ENCODE data around the gene MORC1.

The MORC1 gene

GRCh38 chr3:109073116-109073515, 44.8 kb downstream of the MORC1 start:
- DNase-seq: no peak
- Histone ChIP-seq H3K4me1 (no peaks in the 10 kb centered on the region), H3K36me3 (no peaks in the 10 kb centered on the region), H3K9me3 (no peaks in the 10 kb centered on the region), H3K4me3 (ENCODE audit: low read depth, low read length) (no peak overlapping the region), H3K27me3 (0 out of 2 replicates have a peak, but pooled peaks cover 3% of the 10 kb centered on the region)
- no peak for TF ChIP-seq CTCF (IDR thresholded peaks at IDR 0.05; ENCODE audit: low read depth, low read length)

GRCh38 chr3:109072194-109072593, 45.7 kb downstream of the MORC1 start:
- Histone ChIP-seq H3K4me1 (no peaks in the 10 kb centered on the region), H3K4me3 (ENCODE audit: low read depth, low read length) (no peak overlapping the region), H3K9me3 (no peaks in the 10 kb centered on the region), H3K36me3 (no peaks in the 10 kb centered on the region), H3K27me3 (0 out of 2 replicates have a peak, but pooled peaks cover 3% of the 10 kb centered on the region)
- DNase-seq: no peak
- no peak for TF ChIP-seq CTCF (IDR thresholded peaks at IDR 0.05; ENCODE audit: low read depth, low read length)

- H3K9me3 ChIP-seq: no peaks in the 10 kb centered on the region
- TF ChIP-seq CTCF (IDR thresholded peaks at IDR 0.05; ENCODE audit: low read depth, low read length): no peak; the same call in 1 of the 2 replicates
- H3K27me3 ChIP-seq: 0 out of 2 replicates have a peak, but pooled peaks cover 3% of the 10 kb centered on the region
- H3K4me1 ChIP-seq: no peaks in the 10 kb centered on the region
- no peak for DNase-seq
- H3K4me3 ChIP-seq (ENCODE audit: low read depth, low read length): no peak overlapping the region
- no peaks in the 10 kb centered on the region for H3K36me3 ChIP-seq
Measured at GRCh38 chr3:109071350-109072142, 46.4 kb downstream of the MORC1 start.

- Histone ChIP-seq H3K36me3 (no peaks in the 10 kb centered on the region), H3K4me1 (no peaks in the 10 kb centered on the region), H3K27me3 (0 out of 2 replicates have a peak, but pooled peaks cover 3% of the 10 kb centered on the region), H3K9me3 (no peaks in the 10 kb centered on the region), H3K4me3 (ENCODE audit: low read depth, low read length) (no peak overlapping the region)
- DNase-seq: no peak
- TF ChIP-seq CTCF (IDR thresholded peaks at IDR 0.05; ENCODE audit: low read depth, low read length): no peak
Measured at GRCh38 chr3:109070211-109070610, 47.7 kb downstream of the MORC1 start.

- Histone ChIP-seq H3K4me1 (no peaks in the 10 kb centered on the region), H3K27me3 (peaks cover 4% of the 10 kb centered on the region; the same call in 1 of the 2 replicates), H3K9me3 (no peaks in the 10 kb centered on the region), H3K36me3 (no peaks in the 10 kb centered on the region), H3K4me3 (ENCODE audit: low read depth, low read length) (no peak overlapping the region)
- no peak for DNase-seq
- no peak for TF ChIP-seq CTCF (IDR thresholded peaks at IDR 0.05; ENCODE audit: low read depth, low read length)
Measured at GRCh38 chr3:109066864-109067263, 51.1 kb downstream of the MORC1 start.

GRCh38 chr3:109059264-109059663, 58.7 kb downstream of the MORC1 start:
- TF ChIP-seq CTCF (IDR thresholded peaks at IDR 0.05; ENCODE audit: low read depth, low read length): no peak
- no peak overlapping the region for H3K4me3 ChIP-seq (ENCODE audit: low read depth, low read length)
- no peaks in the 10 kb centered on the region for H3K36me3 ChIP-seq
- no peak for DNase-seq
- H3K4me1 ChIP-seq: no peaks in the 10 kb centered on the region
- peaks cover 11% of the 10 kb centered on the region for H3K27me3 ChIP-seq
- H3K9me3 ChIP-seq: no peaks in the 10 kb centered on the region

Data from BE2C (cell line).